GM06990 (cell line): ENCODE results near the gene PYY.
"Not testable (repeated sequence)": the region's sequence is repeated elsewhere in the genome, so short reads cannot be mapped to it uniquely, and the experiment has no call there.

Source experiments
- DNase-seq: peaks from one replicate; pipeline ENCODE4 v3.0.0-alpha.2; 2011; ENCODE audit not compliant: insufficient read length; ENCODE audit errors: extremely low read depth
- H3K27me3 ChIP-seq: replicated peaks from 2 replicates; pipeline ENCODE4 v1.6.0; 2011; ENCODE audit warnings: low read length; ENCODE audit not compliant: control insufficient read depth, insufficient read depth
- H3K36me3 ChIP-seq: 2 replicates; pipeline ENCODE4 v1.5.1; 2011; ENCODE audit warnings: low read length; ENCODE audit not compliant: control insufficient read depth, insufficient read depth
- H3K4me3 ChIP-seq: replicated peaks from 2 replicates; pipeline ENCODE4 v1.5.1; 2011; ENCODE audit warnings: low read depth, mild to moderate bottlenecking, control low read depth, low read length
- CTCF ChIP-seq: IDR thresholded peaks from 2 replicates; pipeline ENCODE4 v1.5.1; 2011; ENCODE audit warnings: low read length, control low read depth, mild to moderate bottlenecking, inconsistent platforms; ENCODE audit not compliant: insufficient read depth, poor library complexity, severe bottlenecking

Gene PYY

GRCh38 chr17:43939886-43940285 is 13.9 kb downstream of the PYY start:
- no peak for TF ChIP-seq CTCF
- no peak for DNase-seq
- Histone ChIP-seq H3K27me3 (no peaks in the 10 kb centered on the region; the same call in 1 of the 2 replicates), H3K4me3 (no peak overlapping the region), H3K36me3 (no peaks in the 10 kb centered on the region)

- H3K36me3 ChIP-seq, H3K4me3 ChIP-seq, DNase-seq, H3K27me3 ChIP-seq: not testable (repeated sequence)
These were observed 14.3 kb downstream of the PYY start for GRCh38 chr17:43939452-43939851.

GRCh38 chr17:43938838-43939182 is 14.9 kb downstream of the PYY start:
- Histone ChIP-seq H3K27me3 (no peaks in the 10 kb centered on the region; the same call in 1 of the 2 replicates), H3K36me3 (no peaks in the 10 kb centered on the region), H3K4me3 (no peak overlapping the region)
- no peak for DNase-seq
- TF ChIP-seq CTCF, result no peak

GRCh38 chr17:43936434-43936833 is 17.3 kb downstream of the PYY start:
- H3K36me3 ChIP-seq, result no peaks in the 10 kb centered on the region
- H3K4me3 ChIP-seq, result no peak overlapping the region
- DNase-seq, result no peak
- TF ChIP-seq CTCF, result no peak
- H3K27me3 ChIP-seq, result no peaks in the 10 kb centered on the region; the same call in 1 of the 2 replicates

GRCh38 chr17:43935926-43936261 is 17.8 kb downstream of the PYY start:
- no peaks in the 10 kb centered on the region; the same call in 1 of the 2 replicates for H3K27me3 ChIP-seq
- no peaks in the 10 kb centered on the region for H3K36me3 ChIP-seq
- TF ChIP-seq CTCF, result no peak
- no peak for DNase-seq
- H3K4me3 ChIP-seq, result no peak overlapping the region

GRCh38 chr17:43935204-43935925 is 18.4 kb downstream of the PYY start:
- Histone ChIP-seq H3K4me3 (no peak overlapping the region), H3K27me3 (no peaks in the 10 kb centered on the region; the same call in 1 of the 2 replicates), H3K36me3 (no peaks in the 10 kb centered on the region)
- no peak for TF ChIP-seq CTCF
- DNase-seq, result no peak
